ENCODE data around the gene GPANK1.

The GPANK1 gene

DNA sequence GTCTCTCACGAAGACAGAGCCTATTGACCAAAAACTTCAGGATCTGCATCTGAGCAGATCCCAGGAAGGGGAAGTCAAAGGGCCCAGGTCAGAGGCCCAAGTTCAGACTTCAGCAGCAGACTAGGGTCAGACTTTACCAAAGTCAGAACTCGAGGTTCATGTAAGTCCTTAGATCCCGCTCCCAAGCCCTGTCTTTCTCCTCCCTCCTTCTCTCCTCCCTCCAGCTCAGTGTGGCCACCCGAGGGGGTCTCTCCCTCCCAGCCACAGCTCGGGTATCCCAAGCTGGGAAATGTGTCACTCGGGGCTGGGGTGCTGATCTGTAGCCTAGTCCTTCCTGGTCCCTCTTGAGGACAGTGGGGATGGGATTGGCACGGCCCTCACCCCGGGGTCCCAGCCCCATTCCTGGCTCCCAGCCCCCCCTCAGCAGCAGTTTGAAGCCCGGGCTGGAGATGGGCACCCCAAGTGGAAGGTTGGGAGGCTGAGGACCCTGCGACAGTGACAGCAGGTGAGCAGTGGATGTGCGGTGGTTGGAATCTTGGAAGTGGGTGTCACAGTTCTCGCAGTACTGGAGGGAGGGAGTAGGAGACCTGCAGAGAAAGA is 2.6 kb downstream of the GPANK1 start:
- DNase-seq (ENCODE audit: low read depth in 2 of 2) = no peak

DNA sequence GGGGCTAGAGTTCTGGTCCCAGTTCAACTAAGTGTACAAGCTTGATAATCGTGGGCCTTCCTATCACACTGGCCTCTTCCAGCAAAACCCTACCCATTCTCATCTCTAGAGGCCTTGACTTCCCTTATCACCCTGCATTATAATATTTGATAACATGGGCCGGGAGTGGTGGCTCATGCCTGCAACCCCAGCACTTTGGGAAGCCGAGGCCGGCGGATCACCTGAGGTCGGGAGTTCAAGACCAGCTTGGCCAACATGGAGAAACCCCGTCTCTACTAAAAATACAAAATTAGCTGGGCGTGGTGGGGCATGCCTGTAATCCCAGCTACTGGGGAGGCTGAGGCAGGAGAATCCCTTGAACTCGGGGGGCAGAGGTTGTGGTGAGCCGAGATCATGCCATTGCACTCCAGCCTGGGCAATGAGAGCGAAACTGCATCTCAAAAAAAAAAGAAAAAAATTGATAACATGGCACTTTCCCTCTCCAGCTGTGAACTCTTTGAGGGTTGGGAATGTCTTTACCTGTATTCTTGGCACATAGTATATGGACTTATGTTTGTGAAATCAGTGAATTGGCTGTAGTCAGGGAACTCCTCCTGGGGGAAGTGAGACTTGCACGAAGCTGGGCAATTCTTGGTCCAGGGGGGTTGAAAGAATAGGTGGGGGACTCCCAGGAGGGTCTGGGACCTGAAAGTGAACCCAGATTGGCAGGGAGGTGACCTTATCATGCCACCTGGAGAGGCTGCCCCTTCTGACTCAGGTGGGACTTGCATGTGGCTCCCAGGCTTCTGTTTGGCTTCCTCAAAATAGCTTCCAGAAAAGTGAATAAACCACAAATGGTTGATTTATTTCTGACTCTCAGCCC is 3.3 kb downstream of the GPANK1 start:
- DNase-seq (ENCODE audit: low read depth in 2 of 2) = no peak

DNA sequence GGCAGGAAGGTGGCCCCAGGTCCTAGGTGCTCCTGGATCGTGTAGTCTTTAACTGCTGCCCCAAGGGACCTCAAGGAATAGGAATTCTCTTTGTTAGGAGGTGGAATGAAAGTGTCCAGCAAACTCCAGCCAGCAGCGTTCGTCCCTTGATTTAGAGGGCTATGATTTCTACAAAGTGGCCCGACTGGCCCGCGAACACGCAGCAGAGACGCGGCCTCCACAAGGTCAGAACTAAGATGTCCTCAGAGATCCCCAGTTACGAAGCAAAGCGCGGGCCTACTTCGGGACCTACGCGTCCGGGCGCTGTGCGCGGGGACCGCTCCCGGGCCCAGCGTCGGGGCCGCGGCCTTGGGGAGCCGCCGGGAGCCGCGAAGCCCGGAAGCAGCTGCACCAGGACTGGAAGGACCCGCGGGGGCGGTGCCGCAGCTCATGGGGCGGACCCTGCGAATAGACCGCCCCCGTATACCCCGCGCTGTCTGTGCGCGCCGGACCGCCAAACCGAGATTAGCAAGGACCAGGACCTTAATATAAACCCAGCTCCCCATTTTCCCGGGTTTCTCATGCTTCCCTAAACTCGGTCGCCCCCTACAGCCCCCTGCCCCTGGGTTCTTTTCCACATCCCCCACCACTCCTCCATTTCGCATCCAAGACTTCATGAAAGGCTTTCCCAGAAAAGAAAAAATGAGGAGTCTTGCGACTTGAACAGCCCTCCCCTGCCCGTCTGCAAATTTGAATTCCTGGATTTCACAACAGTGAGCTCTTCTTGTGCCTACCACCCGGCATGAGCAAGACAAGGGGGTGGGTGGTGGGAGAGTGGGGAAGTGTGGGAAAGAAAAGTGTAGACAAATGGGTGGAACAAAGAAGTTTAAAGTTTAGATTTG is 4.2 kb downstream of the GPANK1 start, which contains the start of gene C6orf47:
TSS of gene C6orf47 (minus strand) at position 398 of the 881 bp plus-strand sequence. CDS start 831 bp downstream, outside the sequence.
- peak; percentile 58 to 64 for DNase-seq (ENCODE audit: low read depth in 2 of 2)

DNA sequence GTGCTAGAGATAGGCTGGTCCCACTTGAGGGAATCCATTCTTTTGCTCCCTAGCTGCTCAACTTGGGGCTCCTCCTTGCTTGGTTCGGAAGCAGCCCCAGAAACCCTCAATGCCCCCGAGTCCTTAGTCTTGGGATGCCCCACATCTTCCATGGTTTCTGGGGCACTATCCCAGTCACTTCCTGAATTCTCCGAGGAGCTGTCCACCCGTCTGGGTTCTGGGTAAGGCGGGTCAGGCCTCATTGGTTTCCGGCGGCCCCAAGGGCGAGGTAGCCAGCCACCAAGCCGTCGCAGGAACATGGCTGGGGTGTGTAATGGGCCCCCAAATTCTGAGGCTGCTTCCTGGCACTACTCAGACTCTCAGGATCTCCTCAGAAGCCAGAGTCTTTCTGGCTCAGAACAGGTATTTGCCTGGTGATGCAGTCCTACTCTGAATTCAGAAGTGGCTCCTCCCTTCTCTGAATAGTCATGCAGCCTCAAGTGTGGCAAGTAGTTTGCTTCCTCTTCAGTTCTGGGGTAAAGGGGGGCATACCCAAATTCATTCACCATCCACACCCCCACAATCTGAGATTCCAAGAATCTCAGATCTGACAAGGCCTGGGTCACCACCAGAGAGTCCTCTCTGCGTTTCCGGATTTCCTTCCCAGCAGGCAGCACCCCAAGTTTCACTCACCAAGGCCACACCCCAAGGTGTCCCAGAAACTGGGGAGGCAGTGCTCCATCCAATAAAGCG is 5.0 kb downstream of the GPANK1 start:
- no peak for DNase-seq (ENCODE audit: low read depth in 2 of 2)

DNA sequence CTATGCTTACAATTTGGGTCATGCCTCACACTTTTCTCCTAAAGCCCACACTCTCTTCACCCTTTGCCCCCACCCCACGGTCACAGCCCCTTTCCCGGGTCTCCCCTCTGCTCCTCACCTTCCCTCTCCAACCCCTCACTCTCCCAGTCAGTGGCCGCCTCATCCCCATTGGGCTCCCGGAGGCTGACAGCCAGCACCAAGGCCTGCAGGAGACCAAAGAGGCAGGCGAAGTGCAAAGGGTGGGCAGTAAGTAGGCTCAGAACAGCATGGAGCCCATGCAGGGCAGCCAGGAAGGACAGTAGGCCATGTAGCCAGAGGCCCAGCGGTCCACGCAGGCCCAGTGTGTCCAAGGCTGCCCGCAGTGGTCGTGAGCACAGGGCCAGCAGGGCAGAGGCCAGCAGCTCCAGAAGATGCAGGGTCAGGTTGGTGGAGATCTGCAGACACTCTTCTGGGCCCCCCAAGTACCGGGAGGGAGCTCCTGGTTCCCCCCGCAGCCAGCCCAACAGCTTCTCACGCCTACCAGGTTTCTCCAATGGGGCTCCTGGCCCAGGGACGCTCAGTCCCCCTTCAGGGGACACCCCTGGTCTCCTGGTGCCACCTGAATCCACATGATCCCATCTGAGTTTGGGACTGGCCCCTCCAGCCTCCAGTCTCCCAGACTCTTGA is 5.7 kb downstream of the GPANK1 start:
- no peak for DNase-seq (ENCODE audit: low read depth in 2 of 2)

DNA sequence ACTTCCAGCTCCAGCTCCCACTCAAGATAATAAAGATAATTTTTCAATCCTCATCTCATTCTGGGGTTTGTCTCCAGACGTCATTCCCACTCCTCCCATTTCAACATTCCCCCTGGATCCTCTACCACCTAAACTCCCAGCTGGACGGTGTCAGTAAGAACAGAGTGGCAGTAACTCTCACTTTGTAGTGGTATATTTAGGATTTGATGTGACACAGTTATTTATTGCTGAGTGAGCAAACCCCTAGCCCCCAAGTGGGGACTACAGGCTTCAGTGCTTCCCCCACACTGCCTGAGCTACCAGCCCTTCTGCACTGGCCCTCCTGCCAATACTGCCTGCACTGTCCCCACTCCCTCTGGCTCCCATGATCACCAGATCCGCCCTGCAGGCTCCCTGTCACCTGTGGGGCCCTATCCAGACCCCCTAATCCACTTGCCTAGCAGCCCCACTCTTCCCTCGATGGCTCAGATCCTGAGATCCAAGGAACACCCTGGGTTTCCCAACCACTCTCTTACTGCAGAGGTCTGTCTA is 6.6 kb downstream of the GPANK1 start:
- no peak for DNase-seq (ENCODE audit: low read depth in 2 of 2)

DNA sequence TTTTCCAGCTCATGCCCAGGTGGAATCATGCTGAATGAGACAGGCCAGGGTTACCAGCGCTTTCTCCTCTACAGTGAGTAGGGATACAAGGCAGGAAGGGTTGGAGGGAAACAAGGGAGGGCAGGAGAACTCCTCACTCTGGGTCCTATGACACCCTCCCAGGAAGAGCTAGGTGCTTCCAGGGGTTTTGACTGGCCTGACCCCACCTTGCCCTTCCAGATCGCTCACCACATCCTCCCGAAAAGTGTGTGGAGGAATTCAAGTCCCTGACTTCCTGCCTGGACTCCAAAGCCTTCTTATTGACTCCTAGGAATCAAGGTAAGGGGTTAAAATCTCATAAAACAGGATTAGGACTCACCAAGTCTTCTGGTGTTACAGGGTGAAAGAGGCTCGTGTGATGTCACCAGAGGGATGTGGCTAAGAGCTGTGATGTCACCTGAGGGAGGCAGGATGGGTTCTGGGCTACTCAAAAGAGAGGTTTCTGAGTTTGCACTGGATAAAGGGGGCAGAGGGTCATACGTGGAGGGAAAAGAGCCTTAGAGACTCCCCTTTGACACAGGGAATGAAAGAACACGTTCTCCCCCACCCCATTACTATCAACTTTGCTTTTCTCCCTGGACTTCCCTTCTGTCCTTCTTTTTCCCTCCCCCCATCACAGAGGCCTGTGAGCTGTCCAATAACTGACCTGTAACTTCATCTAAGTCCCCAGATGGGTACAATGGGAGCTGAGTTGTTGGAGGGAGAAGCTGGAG is 7.2 kb downstream of the GPANK1 start:
- no peak for DNase-seq (ENCODE audit: low read depth in 2 of 2)

DNA sequence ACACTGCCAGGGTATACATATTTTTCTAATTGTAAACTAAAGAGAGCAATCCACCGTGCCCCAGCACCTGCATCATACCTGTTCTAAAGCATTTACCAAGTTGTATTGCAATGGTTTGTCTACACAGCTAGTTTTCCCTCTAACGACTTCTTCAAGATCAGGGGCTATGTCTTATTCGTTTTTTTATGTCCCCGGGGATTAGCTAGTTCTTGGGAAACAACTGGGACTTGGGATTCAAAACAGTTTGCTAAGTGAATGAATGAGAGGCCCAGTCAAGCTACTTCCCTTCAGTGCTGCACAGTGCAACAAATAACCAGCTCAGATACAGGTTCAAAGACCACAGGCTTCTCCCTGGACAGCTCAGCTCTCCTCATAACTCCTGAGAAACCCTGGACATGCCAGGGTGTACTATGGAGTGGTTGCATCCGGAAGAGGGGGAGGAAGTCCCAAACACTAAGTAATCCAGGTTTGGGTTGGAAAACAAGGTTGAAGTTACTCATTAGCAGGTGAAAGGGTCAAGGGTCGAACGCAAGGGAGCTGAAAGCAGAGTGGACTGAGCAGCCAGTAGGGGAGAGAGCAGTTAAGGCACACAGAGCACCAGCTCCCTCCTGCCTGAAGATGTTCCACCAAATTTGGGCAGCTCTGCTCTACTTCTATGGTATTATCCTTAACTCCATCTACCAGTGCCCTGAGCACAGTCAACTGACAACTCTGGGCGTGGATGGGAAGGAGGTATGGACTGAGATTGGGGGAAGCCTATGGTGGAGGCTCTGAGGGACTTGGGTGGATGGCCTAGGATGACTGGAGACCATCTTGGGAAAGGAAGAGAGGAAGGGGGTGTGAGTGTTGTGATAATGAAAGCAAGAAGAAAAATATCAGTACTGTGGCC is 9.2 kb downstream of the GPANK1 start, which contains the start of gene APOM:
TSS of gene APOM (plus strand) at position 546 of the 889 bp plus-strand sequence. CDS start at position 619, 73 bp downstream.
- DNase-seq (ENCODE audit: low read depth in 2 of 2) = no peak

DNA sequence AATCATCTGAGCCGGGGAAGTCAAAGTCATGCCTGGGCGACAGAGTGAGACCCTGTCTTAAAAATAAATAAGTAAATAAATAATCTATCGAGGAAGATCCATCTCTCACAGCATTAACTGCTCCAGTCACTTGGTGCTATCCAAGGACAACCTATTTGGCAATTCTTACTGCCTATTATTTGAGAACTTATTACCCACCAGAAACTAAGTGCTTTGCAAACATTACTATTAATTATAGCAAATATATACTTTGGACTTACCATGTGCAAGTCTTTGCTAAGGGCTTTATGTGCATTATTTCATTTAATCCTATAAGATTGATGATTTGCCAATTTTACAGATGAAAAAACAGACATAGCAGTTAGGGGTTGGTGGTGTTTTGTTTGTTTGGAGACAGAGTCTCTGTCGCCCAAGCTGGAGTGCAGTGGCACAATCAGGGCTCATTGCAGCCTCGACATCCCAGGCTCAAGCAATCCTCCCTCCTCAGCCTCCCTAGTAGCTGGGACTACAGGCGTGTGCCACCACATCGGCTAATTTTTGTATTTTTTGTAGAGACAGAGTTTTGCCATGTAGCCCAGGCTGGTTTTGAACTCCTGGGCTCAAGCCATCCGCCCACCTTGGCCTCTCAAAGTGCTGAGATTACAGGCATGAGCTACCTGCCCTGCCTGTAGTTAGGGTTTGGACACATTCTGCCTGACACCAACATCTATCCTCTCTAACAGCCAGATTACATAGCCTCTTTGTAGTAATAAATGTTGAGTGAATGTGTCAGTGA is 10.0 kb downstream of the GPANK1 start:
- DNase-seq (ENCODE audit: low read depth in 2 of 2) = no peak

DNA sequence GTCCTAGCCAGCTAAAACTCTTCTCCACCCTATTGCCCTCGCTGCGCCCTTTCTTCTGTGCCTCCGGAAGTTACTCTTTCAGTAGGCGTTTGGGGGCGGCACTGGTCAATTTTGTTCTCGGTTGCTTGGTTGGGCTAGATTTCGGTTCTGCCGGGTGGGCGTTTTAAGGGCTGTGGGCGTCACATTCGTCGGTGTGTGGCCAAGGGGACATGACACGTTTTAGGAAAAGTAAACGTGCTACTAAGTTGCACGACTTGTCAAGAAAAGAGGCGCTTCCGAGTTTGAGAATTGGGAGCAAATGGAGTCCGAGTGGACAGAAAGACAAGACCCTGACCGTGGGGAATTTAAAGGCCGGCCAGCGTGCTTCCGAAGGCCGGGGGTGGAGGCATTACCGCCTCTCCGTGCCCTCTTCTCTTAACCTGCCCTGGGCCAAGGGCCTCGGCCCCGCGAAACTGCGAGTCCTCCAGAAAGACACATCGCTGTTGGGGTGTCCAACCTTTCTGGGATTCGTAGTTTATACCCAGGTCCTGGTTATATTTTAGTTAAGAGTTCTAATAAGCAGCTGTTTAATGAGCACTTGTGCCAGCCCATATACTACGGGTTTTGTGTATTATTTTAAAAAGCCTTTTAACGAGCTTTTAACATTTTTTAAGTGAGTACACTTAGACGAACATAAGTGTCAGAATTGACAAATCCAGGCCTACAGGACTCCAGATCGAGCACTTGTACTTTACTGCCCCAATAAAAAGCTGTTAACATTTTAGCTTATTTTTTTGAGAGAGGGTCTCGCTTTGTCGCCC is 11.7 kb downstream of the GPANK1 start:
- DNase-seq (ENCODE audit: low read depth in 2 of 2) = peak in 1 of 2 donors; percentile 73

DNA sequence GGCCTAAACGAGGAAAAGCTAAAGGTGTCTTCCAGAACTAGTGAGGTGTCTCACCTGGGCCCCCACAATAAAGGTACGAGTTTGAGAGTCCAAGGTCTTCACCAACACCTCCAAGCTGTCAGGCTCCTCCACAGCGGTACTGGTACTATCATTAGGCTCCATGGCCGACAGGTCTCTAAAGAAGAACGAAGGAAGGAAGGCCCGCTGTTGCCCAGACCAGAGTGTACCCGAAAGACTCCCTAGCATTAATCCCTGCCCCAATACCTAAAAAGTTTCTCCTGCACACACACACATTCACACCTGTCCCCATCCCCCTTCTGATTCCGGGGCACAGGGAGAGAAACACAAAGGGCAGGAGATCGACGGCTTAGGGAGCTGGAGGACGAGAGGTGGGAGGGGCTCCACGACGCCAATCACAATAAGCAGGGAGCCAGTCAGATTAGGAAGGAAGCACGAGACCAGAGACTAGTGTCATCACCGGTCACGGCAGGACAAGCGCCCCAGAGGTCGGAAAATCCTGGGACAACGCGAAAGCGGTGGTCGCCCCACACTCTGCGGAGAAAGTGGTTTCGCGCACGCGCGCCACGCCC is 13.1 kb downstream of the GPANK1 start:
- DNase-seq (ENCODE audit: low read depth in 2 of 2) = no peak

DNA sequence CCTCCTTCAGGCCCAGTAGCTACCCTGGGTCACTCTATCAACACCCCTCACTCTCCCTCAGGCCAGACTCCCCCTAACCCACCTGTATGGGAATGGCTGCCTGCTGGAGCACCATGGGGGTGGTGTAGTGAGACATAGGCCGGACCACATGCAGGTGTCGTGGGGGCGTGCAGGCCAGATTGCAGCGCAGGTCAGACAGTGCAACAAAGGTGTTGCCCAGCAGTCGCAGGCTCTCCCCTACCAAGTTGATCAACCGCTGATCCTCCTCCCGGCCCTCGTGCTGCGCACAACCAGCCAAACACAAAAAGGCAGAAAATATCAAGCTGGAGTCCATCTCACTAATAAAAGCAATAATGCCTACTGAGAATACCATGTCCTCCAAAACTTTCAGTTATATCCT is 19.5 kb downstream of the GPANK1 start:
- DNase-seq (ENCODE audit: low read depth in 2 of 2) = no peak

DNA sequence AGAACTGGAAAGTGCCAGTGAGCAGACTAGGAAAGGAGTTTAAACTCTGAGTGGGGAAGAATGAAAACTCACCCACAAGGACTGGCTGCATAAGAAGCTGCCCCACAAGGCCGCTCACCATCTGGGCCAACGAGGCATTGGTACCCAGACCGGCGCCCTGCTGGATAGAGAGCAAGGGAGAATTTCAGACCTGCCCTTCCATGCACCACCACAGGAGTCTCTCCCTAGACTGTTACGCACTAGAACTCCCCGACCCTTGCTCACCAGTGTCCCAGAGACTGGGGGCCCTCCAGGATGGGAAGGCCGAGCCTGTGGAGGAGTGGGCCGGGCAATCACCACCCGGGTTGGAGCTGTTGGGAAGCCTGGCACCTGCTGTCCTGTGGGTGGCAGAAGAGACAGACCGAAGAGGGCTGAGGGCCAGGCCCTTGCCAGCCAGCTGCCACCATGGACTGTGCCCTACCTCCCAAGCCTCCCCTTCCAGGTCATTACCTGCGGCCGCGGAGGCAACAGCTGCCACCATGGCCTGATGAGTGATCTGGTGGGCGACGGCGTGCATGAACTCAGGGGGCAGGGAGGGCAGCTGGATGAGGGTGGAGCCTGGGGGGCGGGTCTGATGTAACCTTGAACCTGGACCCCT is 20.9 kb downstream of the GPANK1 start:
- no peak for DNase-seq (ENCODE audit: low read depth in 2 of 2)

DNA sequence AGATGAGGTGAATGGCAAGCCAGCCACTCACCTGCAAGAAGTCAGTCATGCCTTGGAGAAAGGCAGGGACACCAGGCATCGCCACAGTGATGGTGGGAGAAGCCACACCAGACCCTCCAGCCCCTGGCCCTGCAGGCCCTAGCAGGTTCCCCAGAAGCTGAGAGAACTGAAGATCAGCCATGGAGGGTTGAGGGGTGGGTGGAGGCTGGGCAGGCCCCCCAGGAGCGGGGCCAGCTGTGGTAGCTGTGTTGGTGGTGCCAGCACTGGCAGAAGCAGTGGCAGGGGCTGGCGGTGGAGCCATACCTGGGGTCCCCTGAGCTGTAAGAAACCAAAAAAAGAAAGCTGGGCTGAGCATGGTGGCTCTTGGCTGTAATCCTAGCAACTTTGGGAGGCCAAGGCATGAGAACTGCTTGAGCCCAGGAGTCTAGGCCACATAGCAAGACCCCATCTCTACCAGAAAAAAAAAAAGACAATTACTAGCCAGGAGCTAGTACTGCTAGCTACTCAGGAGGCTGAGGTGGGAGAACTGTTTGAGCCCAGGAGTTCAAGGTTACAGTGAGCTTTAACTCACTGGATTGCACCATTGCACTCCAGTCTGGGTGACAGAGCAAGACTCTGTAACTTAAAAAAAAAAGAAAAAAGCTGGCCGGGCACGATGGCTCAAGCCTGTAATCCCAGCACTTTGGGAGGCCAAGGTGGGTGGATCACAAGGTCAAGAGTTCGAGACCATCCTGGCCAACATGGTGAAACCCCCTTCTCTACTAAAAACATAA is 21.8 kb downstream of the GPANK1 start:
- no peak for DNase-seq (ENCODE audit: low read depth in 2 of 2)

DNA sequence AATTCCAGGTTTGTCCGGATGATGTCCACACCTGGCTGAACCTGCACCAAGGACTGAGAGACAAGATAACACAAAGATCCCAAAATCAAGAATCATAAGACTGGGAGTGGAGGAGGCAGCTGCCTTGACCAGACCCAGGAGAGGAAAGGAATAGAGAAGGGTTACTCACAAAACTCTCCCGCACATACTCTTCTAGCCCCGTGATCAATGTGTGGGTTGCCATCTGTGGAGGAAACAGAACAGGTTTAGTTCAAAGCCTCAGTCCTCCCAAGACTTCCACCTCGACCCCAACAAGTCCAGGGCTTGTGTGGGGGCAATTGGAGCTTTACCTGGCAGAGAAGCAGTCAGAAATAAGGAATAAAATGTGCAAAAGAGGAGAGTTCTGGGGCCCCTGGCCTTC is 23.4 kb downstream of the GPANK1 start:
- DNase-seq (ENCODE audit: low read depth in 2 of 2) = no peak

DNA sequence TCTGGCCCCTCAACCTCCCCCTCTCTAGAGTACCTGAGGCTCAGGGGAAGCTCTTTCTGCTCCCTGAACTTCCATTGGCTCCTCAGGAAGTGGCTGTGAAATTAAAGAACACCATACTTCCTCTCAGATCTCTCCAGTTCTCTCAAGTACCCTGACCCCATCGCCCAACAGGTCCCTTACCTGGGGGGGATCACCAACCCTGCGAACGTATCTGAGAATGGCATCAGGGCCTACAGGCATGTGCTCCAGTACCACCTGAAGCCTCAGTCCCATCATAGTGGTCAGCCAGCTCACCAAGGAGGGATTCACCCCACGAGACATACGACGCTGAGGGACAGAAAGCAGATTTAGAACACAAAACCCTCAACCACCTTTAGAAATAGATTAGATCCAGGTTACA is 24.2 kb downstream of the GPANK1 start:
- no peak for DNase-seq (ENCODE audit: low read depth in 2 of 2)
